ENCODE results near the gene SERGEF.
"Not testable (repeated sequence)": the region's sequence is repeated elsewhere in the genome, so short reads cannot be mapped to it uniquely, and the experiment has no call there.

SERGEF gene

DNA sequence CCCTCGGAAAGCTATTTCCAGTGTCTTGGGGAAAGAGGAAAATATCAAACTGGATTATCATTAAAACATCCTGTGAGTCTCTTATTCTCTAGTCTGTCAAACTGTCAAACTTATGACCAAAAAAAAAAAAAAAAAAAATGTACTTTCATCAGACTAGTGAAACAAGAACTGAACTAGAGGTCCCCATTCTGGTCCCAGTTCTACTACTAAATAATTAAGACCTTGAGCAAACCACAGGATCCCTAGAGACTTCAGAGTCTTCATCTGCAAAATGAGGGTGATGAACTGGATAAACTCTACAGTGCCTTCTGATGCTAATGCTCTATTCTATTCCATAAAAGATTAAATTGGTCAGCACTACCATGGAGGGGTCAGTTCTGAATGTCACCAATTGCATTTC is 105.8 kb downstream of the SERGEF start:
- no peak for DNase-seq (ENCODE audit: low read depth)

DNA sequence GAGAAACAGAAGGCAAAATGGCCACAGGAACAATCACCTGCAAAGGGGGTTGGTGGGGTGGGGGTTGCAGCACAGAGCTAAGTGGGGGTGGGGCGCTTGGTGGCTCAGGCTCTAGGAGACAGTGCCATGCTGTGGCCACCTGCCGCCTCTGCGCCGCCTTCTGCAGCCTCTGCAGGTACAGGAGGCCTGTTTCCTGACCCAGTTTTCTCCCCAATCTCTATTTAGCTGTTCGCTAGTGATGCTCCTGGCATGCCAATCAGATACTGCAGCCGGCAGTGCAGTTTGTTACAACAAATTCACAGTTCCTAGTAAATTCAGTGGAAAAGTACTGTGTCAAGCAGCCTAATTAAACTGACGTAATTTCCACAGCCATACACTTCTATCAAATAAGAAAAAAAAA is 106.4 kb downstream of the SERGEF start:
- no peak for DNase-seq (ENCODE audit: low read depth)

DNA sequence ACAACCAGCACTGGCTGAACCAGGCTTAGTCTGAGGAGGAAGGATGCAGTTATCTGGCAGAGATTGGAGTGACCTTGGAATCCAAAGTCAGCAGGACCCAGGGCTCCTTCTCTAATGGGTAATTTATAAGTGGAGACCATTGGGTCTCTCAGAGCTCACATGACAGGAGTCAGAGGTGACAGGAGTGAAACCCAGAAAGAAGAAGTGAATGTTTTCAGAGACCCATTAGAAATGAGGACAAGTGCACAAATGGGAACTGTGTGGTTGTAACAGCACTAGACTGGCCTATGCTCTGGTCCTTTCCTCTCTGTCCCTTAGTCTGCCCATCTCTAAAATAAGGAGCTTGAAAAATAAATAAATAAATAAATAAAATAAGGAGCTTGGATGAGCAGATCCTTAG is 107.4 kb downstream of the SERGEF start:
- no peak for DNase-seq (ENCODE audit: low read depth)

DNA sequence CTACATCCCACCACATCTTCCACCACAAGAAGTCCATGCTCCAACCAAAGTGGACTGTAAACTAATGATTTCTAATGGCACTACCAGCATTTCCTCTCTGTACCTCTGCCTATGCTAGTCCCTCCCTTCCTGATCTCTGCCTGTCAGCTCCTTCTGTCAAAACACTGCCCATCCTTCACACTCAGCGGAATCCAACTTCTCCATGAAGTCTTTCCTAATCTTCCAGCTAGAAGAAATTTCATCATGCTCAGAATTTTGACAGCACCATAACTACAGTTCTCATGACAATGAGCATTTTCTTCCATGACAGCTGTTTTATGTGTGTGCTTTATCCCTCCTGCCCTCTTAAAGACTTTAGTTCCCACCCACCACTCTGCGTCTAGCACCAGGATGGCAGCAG is 111.4 kb downstream of the SERGEF start:
- no peak for DNase-seq (ENCODE audit: low read depth)

DNA sequence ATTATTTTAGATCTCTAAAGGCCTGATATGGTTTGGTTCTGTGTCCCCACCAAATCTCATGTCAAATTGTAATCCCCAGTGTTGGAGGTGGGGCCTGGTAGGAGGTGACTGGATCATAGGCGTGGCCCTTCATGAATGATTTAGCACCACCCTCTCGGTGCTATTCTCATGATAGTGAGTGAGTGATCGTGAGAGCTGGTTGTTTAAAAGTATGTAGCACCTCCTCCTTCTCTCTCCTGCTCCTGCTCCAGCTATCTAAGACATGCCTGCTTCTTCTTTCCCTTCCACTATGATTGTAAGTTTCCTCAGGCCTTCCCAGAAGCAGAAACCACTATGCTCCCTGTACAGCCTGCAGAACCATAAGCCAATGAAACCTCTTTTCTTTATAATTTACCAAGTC is 114.1 kb downstream of the SERGEF start:
- no peak for DNase-seq (ENCODE audit: low read depth)

DNA sequence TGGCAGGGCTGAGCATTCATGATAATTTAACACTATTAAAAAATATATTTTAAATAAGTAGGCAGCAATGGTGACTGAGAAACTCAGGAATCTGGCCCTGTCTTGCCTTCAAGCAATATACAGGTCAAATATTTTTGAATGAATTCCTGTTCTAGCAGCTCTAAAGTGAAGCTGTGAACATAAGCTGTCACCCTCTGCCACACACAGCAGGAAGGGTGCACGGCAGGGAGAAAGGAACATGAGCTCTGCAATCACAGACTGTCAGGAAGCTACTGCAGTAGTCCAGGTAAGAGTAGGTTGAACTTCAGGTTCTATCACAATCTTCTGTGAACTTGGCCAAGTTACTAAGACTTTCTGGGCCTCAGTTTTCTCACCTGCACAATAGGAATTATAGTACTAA is 114.8 kb downstream of the SERGEF start:
- DNase-seq (ENCODE audit: low read depth), result no peak

DNA sequence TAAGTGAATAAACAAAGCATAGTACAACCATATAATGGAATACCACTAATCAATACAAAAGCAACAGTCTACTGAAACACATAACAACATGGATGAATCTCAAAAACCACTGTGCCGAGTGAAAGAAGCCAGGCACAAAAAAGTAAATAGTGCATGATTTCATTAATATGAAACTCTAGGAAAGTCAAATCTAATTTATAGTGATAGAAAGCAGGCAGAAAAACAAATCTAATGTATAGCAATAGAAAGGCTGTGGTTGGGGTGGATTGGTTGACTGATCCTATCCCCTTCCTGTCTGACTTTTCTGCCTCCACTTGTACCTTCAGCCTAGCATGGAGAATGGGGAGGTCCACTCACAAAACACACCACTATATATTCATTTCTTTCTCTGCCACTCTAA is 115.4 kb downstream of the SERGEF start:
- no peak for DNase-seq (ENCODE audit: low read depth)

DNA sequence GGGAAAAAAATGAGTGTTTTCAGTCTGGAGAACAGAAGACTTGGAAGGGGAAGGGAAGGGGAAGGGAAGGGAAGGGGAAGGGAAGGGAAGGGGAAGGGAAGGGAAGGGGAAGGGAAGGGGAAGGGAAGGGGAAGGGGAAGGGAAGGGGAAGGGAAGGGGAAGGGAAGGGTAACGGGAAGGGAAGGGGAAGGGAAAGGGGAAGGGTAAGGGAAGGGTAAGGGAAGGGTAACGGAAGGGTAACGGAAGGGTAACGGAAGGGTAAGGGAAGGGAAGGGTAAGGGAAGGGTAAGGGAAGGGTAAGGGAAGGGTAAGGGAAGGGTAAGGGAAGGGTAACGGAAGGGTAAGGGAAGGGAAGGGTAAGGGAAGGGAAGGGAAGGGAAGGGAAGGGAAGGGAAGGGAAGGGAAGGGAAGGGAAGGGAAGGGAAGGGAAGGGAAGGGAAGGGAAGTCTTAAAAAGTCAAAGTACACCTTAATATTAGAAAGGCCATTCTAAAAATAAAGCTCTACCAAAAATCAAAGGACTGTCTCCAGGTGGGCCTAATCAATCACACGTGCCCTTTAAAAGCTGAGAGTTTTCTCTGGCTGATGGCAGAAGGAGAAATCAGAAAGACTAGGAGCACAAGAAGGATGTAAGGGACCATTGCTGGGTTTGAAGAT is 116.2 kb downstream of the SERGEF start:
- not testable (repeated sequence) for DNase-seq (ENCODE audit: low read depth)

DNA sequence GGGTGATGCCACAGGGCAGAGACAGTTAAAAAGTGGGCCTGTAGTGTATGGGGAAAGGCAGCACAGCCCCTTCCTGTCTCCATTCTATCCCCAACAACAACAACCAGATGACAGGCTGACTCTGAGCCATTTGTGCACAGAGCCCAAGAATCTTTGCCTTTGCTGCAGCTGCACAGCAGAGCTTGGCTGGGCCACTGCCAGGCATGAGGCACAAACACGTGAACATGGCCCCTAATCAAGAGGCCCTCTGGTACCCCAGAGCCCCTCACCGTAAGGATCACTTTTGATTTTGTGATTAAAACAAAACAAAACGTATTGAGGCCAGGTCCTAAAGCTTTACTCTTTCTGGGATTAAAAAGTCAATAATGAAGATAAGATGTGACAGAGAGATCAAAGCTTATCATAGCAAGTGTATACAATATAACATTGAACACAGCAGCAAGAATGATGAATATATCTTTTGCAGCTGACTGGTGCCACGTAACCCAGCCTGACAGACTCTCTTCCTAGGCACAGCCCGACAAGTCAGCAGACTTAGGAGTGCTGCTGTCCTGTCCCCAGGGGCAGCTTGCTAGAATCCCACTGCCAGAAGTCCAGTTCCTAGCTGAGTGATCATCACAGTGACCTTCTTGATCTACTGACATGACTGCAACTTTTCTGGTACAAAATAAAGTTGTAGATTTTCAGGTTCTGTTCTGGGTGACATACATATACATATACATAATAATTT is 117.8 kb downstream of the SERGEF start:
- no peak for DNase-seq (ENCODE audit: low read depth)

DNA sequence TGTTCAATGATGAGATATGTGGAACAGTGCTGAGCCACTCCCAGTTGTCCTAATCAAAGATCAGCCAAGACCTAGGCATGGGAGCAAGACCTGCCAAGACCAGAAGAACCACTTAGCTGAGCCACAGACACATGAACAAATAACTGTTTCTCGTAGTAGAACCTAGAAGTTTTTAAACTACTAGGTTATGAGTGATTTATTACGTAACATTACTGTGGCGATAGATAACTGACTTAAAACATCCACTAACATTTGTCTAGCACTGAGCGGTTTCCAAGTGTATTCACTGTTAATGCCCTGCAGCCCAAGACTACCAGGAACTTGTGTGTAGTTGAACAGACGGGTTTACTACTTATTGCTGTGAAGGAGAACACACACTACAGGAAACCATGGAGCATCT is 120.4 kb downstream of the SERGEF start:
- DNase-seq (ENCODE audit: low read depth), result no peak

DNA sequence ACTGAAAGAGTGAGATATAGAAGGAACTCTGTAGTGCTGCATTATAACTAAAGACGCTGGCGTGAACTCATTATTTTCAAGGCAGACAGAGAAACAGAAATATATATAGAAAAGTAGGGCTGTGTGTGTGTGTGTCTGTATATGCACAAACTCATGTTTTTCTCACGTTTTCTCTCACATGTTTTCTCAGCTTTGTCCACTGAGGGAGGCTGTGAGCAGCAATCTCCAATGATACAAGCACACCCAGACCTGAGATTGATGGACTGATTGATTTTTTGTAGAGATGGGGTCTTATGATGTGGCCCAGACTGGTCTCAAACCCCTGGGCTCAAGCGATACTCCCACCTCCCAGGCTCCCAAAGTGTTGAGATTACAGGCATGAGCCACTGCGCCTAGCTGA is 122.5 kb downstream of the SERGEF start:
- DNase-seq (ENCODE audit: low read depth), result no peak

DNA sequence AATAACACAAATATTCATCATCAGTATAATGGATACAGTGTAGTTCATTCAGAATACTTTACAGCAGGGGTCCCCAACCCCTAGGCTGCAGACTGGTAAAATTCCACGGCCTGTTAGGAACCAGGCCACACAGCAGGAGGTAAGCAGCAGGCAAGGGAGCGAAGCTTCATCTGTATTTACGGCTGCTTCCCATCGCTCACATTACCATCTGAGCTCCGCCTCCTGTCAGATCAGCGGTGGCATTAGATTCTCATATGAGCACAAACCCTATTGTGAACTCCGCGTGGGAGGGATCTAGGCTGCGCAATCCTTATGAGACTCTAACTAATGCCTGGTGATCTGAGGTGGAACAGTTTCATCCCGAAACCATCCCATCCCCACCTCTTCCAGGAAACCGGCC is 125.1 kb downstream of the SERGEF start:
- no peak for DNase-seq (ENCODE audit: low read depth)

DNA sequence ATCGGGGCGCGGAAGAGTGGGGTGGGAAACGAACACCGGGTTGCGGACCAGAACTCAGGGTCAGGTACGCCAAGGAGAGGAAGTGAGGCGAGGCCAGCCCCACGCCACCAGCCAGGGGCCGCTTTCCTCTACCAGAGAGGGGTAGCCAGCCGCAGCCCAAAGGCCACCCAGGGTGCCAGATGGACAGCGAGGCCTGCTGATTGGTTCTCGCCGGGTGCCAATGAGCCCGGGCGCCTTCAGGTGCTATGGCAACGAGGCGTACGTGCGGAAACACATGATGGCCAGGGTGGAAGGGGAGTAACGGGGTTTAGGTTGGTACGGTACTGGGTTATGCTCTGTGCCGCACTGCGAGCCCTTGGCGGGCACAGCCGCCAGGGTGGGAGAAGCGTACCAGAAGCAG is 128.9 kb downstream of the SERGEF start:
- DNase-seq (ENCODE audit: low read depth), result no peak

DNA sequence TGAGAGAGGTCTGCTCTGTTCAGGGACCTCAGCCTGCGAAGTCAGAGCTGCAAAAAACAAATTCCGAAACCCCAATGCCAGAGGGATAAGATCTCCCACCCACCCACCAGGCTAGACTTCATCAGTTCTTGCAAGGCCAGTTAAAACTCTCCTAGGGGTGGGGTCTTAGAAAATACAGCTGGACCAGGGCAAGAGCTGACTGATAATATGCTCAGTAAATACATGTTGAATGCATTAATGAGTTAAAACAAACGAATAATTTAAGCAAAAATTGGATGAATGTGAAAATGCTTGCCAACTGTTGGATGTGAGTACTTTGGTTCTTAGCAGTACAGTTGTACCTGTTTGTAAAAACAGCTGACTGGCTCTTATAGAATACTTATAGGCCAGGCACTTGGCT is 129.8 kb downstream of the SERGEF start:
- DNase-seq (ENCODE audit: low read depth), result no peak

DNA sequence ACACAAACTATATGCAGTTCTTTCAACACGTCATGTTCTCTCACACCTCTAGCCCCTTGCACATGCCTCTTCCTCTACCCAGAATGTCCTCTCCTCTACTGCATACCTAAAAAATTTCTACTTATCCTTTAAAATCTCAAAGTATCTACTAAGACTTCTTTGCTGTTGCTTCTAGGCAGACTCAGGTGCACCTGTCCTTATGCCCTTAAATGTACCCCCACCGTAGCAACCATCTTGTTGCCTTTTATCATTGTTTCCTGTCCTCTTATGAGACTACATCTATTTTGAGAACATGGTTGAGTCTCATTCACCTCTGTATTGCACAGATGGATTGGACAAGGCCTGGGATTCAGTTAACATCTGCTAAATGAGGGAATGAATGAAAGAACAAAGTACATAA is 134.1 kb downstream of the SERGEF start:
- no peak for DNase-seq (ENCODE audit: low read depth)

DNA sequence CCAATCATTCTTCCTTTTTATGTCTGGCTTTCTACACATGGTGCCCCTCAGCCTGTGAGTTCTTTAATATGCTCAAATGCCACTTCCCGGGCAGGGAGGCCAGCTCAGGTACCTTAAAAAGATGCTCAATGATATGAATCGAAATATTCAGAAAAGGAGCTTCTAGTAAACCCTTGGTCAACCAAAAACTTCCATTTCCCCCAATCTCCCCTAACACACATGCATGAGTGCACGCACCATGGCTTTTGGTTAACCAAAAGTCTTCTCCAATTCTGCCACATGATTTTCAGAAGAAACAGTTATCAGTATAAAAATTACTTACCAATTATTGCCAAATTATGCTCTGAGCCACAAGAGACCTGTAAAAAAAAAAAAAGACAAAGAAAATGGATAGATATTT is 135.0 kb downstream of the SERGEF start:
- DNase-seq (ENCODE audit: low read depth), result no peak

DNA sequence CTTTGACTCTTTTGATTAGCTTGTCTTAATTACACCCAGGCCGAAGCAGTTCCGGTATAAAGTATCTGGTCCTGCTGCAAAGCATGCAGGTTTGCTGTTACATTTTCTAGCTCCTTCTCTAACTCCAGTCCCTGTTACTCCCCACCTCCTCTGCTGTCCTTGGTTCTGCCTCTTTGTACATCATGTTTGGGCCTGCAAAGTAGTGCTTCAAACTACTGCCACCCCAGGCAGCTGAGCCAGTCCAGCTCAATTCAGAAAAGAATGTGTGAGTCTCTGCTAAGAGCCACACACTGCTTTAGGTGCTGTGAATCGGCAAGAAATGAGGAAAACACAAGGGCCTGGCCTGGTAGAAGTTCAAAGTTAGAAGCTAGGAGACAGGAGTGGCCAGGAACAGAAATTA is 136.0 kb downstream of the SERGEF start:
- no peak for DNase-seq (ENCODE audit: low read depth)

DNA sequence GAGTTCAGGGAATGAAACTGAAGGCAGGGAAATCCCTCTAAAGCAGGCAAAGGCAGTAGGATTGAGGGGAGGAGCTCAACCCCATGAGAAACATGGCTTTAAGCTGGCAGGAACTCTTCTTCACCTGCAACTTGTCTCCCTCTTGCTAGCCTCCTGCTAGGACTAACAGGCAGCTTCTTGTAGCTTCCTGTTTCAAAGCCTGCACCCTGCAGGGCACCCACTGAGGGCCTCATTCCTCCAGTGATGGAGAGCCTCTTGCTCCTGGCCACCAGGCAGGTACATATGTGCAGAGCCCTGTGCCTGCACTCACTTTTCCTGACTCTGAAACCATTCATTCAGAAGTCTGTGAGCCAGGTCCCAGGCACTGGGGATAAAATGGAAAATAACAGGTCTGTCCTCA is 137.0 kb downstream of the SERGEF start:
- no peak for DNase-seq (ENCODE audit: low read depth)

DNA sequence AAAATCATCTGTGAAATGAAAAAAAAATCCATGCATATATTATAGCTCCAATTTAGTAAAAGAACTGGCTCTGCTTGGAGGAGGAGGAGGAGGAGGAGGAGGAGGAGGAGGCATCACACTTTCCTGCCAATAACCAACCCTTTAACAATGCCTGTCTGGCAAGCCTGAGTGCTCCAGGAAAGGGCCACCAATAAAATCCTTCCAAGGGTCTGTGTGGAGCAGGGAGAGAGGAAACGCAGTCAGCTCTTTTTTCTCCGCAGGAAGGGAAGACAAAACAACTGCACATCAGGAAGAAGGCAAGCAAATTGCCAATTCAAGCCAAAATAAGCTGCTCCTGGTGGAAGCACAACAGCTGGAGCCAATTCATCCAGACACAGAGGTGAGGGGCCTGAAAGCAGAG is 139.3 kb downstream of the SERGEF start:
- DNase-seq (ENCODE audit: low read depth), result no peak

DNA sequence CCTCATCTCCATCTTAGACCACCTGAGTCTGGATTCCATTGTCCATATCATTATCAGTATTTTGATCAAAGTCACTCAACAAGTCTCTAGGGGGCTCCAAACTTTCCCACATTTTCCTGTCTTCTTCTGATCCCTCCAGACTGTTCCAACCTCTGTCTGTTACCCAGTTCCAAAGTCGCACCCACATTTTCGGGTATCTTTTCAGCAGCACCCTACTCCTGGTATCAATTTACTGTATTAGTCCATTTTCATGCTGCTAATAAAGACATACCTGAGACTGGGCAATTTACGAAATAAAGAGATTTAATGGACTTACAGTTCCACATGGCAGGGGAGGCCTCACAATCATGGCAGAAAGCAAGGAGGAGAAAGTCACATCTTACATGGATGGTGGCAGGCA is 144.4 kb downstream of the SERGEF start:
- DNase-seq (ENCODE audit: low read depth), result not testable (repeated sequence)

DNA sequence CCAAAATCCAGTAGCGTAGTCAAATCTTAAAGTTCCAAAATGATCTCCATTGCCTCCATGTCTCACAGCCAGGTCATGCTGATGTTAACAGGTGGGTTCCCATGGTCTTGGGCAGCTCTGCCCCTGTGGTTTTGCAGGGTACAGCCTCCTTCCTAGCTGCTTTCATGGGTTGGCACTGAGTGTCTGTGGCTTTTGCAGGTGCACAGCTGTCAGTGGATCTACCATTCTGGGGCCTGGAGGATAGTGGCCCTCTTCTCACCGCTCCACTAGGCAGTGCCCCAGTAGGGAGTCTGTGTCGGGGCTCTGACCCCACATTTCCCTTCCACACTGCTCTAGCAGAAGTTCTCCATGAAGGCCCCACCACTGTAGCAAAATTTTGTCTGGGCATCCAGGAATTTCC is 145.5 kb downstream of the SERGEF start:
- no peak for DNase-seq (ENCODE audit: low read depth)

DNA sequence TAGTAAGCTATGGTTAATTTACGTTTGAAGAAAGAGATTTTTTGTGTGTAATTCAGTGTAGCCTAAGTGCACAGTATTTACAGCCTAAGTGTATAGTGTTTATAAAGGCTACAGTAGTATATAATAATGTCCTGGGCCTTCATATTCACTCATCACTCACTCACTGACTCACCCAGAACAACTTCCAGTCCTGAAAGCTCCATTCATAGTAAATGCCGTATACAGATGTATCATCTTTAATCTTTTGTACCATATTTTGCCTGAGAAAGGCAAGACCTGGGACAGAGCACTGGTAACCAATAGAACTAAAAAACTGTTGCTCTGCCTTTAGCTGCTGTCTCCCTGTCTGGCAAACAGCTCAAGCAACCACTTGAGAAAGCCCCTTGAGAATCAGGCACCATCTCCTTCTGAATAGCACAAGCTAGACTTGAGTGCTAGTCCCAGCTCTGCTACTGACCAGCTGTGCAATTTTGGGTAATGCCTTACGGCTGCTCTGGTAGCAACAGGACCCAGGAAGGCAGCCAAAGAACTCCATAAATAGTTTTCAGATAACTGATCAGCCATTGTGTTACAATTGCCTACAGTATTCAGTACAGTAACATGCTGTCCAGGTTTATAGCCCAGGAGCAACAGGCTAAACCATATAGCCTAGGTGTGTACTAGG is 146.9 kb downstream of the SERGEF start:
- no peak for DNase-seq (ENCODE audit: low read depth)

DNA sequence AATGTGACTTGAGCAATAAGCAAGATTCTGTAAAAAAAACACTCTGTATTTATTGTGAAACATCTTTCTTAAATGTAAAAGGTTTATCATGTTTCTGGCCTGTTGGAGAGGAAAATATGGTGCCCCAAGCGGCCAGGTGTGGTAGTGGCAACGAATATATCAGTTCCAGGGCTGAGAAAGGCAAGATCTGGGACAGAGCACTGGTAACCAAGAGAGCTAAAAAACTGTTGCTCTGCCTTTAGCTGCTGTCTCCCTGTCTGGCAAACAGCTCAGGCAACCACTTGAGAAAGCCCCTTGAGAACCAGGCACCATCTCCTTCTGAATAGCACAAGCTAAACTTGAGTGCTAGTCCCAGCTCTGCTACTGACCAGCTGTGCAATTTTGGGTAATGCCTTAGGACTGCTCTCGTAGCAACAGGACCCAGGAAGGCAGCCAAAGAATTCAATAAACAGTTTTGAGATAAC is 148.3 kb downstream of the SERGEF start:
- DNase-seq (ENCODE audit: low read depth), result no peak
